GM12878 (cell line): Measurements from ENCODE around the gene AHCY. TPM values are rescaled to one million over a fixed set of nuclear protein-coding genes. Genes with fewer than 3 reads are reported as not detected.

Experiments
- ATAC-seq: fragments of 200-7000 bp; cut with Tn5 transposase; 3 replicates; pipeline ENCODE4 v1.9.1; 2020; ENCODE audit warnings: mild to moderate bottlenecking, moderate library complexity
- BruUV-seq: library from RNA; stranded (reverse); fragments of 400-500 nt; replicated peaks from 2 replicates; lab custom pipeline; 2021; lab: Mats Ljungman, UMichigan
- CTCF ChIA-PET: fragments of 300-600 bp; sonication (Branson Sonifier 250); formaldehyde crosslinking; extraction: SDS; loops from one replicate; lab custom pipeline; 2021; ENCODE audit warnings: inconsistent platforms; lab: Yijun Ruan, JAX
- POLR2A ChIA-PET: fragments of 350-600 bp; formaldehyde crosslinking; extraction: SDS; loops from one replicate; lab custom pipeline; 2021; ENCODE audit warnings: inconsistent platforms; lab: Charles Lee
- RAD21 ChIA-PET: fragments of 300-600 bp; sonication (Branson Sonifier 250); formaldehyde crosslinking; loops from one replicate; lab custom pipeline; 2023; ENCODE audit warnings: antibody characterized with exemption; ENCODE audit not compliant: unreplicated experiment; lab: Charles Lee
- SMC1A ChIA-PET: fragments of 300-600 bp; sonication (Branson Sonifier 250); formaldehyde crosslinking; loops from one replicate; lab custom pipeline; 2023; ENCODE audit not compliant: unreplicated experiment, uncharacterized antibody; lab: Charles Lee
- DNase-seq: peaks from one replicate; pipeline ENCODE4 v3.0.0-alpha.2; 2011; ENCODE audit warnings: low read depth, low spot score
- FAIRE-seq: peaks from 3 replicates; lab custom pipeline; 2011; peaks lifted over from hg19 to GRCh38; lab: Jason Lieb, UNC
- H2AFZ ChIP-seq: 2 replicates; pipeline ENCODE4 v1.6.0; 2011; ENCODE audit warnings: low read depth, low read length, control low read depth; ENCODE audit not compliant: control insufficient read depth
- H3K27ac ChIP-seq: 2 replicates; pipeline ENCODE4 v1.5.1; 2011; ENCODE audit warnings: control low read depth; ENCODE audit not compliant: control insufficient read depth, insufficient read depth
- H3K27me3 ChIP-seq, 2 experiments: replicated peaks in 1 of 2; 2 replicates each; pipeline versions ENCODE4 v1.6.0 to v1.6.1; 2011; ENCODE audit warnings: low read length in 1 of 2; ENCODE audit not compliant: control insufficient read depth in 2 of 2, insufficient read depth in 2 of 2
- H3K36me3 ChIP-seq, 2 experiments: 2 replicates each; pipeline ENCODE4 v1.5.1; 2011; ENCODE audit warnings: low read length in 1 of 2; ENCODE audit not compliant: control insufficient read depth in 2 of 2, insufficient read depth in 2 of 2
- H3K4me1 ChIP-seq: 2 replicates; pipeline ENCODE4 v1.6.1; 2011; ENCODE audit warnings: mild to moderate bottlenecking, low read length, moderate library complexity, mixed read lengths; ENCODE audit not compliant: control insufficient read depth, insufficient read depth
- H3K4me2 ChIP-seq: 2 replicates; pipeline ENCODE4 v1.6.0; 2011; ENCODE audit warnings: control low read depth; ENCODE audit not compliant: control insufficient read depth, insufficient read depth
- H3K4me3 ChIP-seq: fragments of 200-600 bp; sonication (generic); 2 replicates; pipeline ENCODE4 v1.5.1; 2016
- H3K79me2 ChIP-seq: 2 replicates; pipeline ENCODE4 v1.6.0; 2011; ENCODE audit warnings: low read length; ENCODE audit not compliant: control insufficient read depth, insufficient read depth
- H3K9ac ChIP-seq: 2 replicates; pipeline ENCODE4 v1.8.0; 2011; ENCODE audit warnings: low read length, control low read depth, mixed read lengths; ENCODE audit not compliant: control insufficient read depth, insufficient read depth
- H3K9me3 ChIP-seq: replicated peaks from 3 replicates; pipeline ENCODE4 v1.5.1; 2011; ENCODE audit warnings: mild to moderate bottlenecking, low read length; ENCODE audit not compliant: control insufficient read depth, insufficient read depth
- H4K20me1 ChIP-seq: 2 replicates; pipeline ENCODE4 v1.6.0; 2011; ENCODE audit not compliant: control insufficient read depth, insufficient read depth
- BMI1 ChIP-seq: fragments of 450-650 bp; IDR thresholded peaks from 2 replicates; pipeline ENCODE4 v1.6.1; 2016; ENCODE audit warnings: mild to moderate bottlenecking, moderate library complexity, borderline replicate concordance
- EP300 ChIP-seq, 2 experiments: fragments of 150-350 bp in 1 of 2; IDR thresholded peaks; 2 replicates each; pipeline ENCODE4 v1.6.1; 2011 to 2012; ENCODE audit warnings: low read depth in 2 of 2, low read length in 2 of 2, borderline replicate concordance in 1 of 2, improper control_type of control experiment in 1 of 2, inconsistent platforms in 1 of 2; ENCODE audit not compliant: control insufficient read depth in 1 of 2
- GABPA ChIP-seq: IDR thresholded peaks from 2 replicates; pipeline ENCODE4 v1.6.1; 2014; ENCODE audit warnings: antibody characterized with exemption, low read depth, mild to moderate bottlenecking, inconsistent platforms
- GATAD2B ChIP-seq: fragments of 450-650 bp; conservative IDR thresholded peaks from 2 replicates; pipeline ENCODE4 v1.6.1; 2017; ENCODE audit warnings: low read depth, mild to moderate bottlenecking, moderate library complexity
- MEF2A ChIP-seq: IDR thresholded peaks from 2 replicates; pipeline ENCODE4 v1.6.1; 2011; ENCODE audit warnings: low read depth, mild to moderate bottlenecking, low read length, moderate library complexity; ENCODE audit not compliant: insufficient read depth
- NR2C2 ChIP-seq: IDR thresholded peaks from 2 replicates; pipeline ENCODE4 v1.6.1; 2011; ENCODE audit warnings: borderline replicate concordance, low read depth; ENCODE audit not compliant: control insufficient read depth, insufficient read length
- SIN3A ChIP-seq: IDR thresholded peaks from 2 replicates; pipeline ENCODE4 v1.6.1; 2012; ENCODE audit warnings: low read depth, low read length, improper control_type of control experiment
- SMAD5 ChIP-seq: IDR thresholded peaks from 2 replicates; pipeline ENCODE4 v1.6.1; 2016; ENCODE audit warnings: antibody characterized with exemption, low read depth
- TBL1XR1 ChIP-seq: IDR thresholded peaks from 2 replicates; pipeline ENCODE4 v1.6.1; 2012; ENCODE audit warnings: low read depth, low read length, improper control_type of control experiment
- ZZZ3 ChIP-seq: IDR thresholded peaks from 2 replicates; pipeline ENCODE4 v1.6.1; 2011; ENCODE audit warnings: low read depth; ENCODE audit not compliant: control insufficient read depth, insufficient read length
- WGBS: methylation state at CpG from one replicate; pipeline ENCODE4 v1.1.6; 2016; ENCODE audit warnings: low lambda C conversion rate; ENCODE audit not compliant: insufficient replicate concordance, insufficient coverage; ENCODE audit errors: missing lambda C conversion rate; 5-methylcytosine and 5-hydroxymethylcytosine counted together
- in situ Hi-C: fragments of 300-500 bp; cut with MboI; formaldehyde crosslinking; loops from 9 replicates; pipeline ENCODE4 v1.14.3; 2018; ENCODE audit warnings: mixed read lengths
- intact Hi-C: fragments of 100-400 bp; cut with micrococcal nuclease; formaldehyde crosslinking; loops from one replicate; pipeline ENCODE4 v1.14.2; 2022; ENCODE audit not compliant: unreplicated experiment
- polyA plus RNA-seq, 11 experiments: library from polyadenylated mRNA; depleted of rRNA in 4 of 11; unstranded in 6 of 11; stranded (reverse) in 5 of 11; fragments of >200 nt; fragmentation: Nextera tagmentation in 4 of 11; fragmentation: Illumina TruSeq in 1 of 11; extraction: Ambion mirVana in 4 of 11; extraction: Trizol in 1 of 11; gene quantifications; 1 replicate in 1 of 11; 2 replicates in 10 of 11; pipeline versions ENCODE4 v1.2.1 to v1.2.3, GENCODE V29; 2011 to 2016; ENCODE audit warnings: inconsistent platforms in 2 of 11, missing spikeins in 2 of 11, low read depth in 1 of 11
- total RNA-seq, 4 experiments: library from RNA; depleted of rRNA in 3 of 4; stranded (reverse); fragments of >200 nt in 3 of 4; fragmentation: Illumina TruSeq in 1 of 4; extraction: Trizol in 1 of 4; gene quantifications; 2 replicates each; pipeline versions ENCODE4 v1.2.1 to v1.2.3, GENCODE V29; 2013 to 2021
- TF ChIP-seq, protein P1 (sequence below): fragments of 450-650 bp; formaldehyde crosslinking; IDR thresholded peaks from 2 replicates; pipeline ENCODE4 v1.4.0; 2022; ENCODE audit warnings: mild to moderate bottlenecking, moderate library complexity
- TF ChIP-seq, protein P2 (sequence below): fragments of 150-350 bp; IDR thresholded peaks from 2 replicates; pipeline ENCODE4 v1.6.1; 2014; ENCODE audit warnings: mild to moderate bottlenecking, low read depth, low read length
- TF ChIP-seq, protein P3 (sequence below): fragments of 450-650 bp; IDR thresholded peaks from 2 replicates; pipeline ENCODE4 v1.6.1; 2016; ENCODE audit warnings: mild to moderate bottlenecking, moderate library complexity, borderline replicate concordance
- TF ChIP-seq, protein P4 (sequence below): fragments of 450-650 bp; IDR thresholded peaks from 2 replicates; pipeline ENCODE4 v1.6.1; 2016; ENCODE audit warnings: mild to moderate bottlenecking

The AHCY gene
- total and polyA plus RNA-seq, 10 of the 15 experiments (the other 5 are each of a cell fraction or from before 2014, with no cell fraction given): 84.9 to 223 (median 181) TPM

DNA sequence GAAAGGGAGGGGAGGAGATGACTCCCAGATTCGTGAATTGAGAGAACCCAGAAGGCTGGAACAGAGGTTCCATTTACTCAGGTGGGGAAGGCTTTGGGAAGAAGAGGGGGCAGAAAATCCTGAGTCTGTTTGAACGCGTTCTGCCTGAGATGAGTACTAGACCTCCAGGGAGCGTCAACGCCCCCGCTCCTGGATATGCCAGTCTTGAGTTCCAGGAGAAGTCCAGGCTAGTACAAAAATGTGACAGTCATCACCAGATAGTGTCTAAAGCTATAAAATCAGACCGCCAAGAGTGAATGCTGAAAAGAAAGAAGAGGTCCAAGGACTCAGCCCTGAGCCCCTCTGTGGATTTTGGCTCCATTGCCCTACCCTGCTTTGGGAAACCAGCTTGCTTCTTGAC lies 8.6 kb downstream of the AHCY start:
- DNase-seq: no peak
- no peak overlapping the region for H2AFZ ChIP-seq
- H4K20me1 ChIP-seq: no peaks in the 10 kb centered on the region
- ChIA-PET POLR2A (no interaction called here), CTCF (no interaction called here), RAD21 (no interaction called here), SMC1A (no interaction called here)
- peaks cover 35 to 42% of the 10 kb centered on the region in 2 experiments for H3K36me3 ChIP-seq
- peaks cover 14% of the 10 kb centered on the region for H3K79me2 ChIP-seq
- BruUV-seq: no TSS peak
- no peak for ATAC-seq
- no peak overlapping the region for H3K9ac ChIP-seq
- no peaks in the 10 kb centered on the region for H3K27me3 ChIP-seq
- in situ Hi-C loops: no loop called here
- no peak overlapping the region for H3K4me3 ChIP-seq
- no peak overlapping the region for H3K4me2 ChIP-seq
- H3K4me1 ChIP-seq: no peaks in the 10 kb centered on the region; the same call in 1 of the 2 replicates
- no peaks in the 10 kb centered on the region for H3K9me3 ChIP-seq
- intact Hi-C loops: no loop called here
- FAIRE-seq: no peak
- no peak overlapping the region for H3K27ac ChIP-seq
- WGBS: 90% methylated on average over 7 of the region's 7 CpGs
- TF ChIP-seq SMAD5: no peak
- TF ChIP-seq BMI1: no peak
- TF ChIP-seq MEF2A: no peak
- TF ChIP-seq TBL1XR1: no peak
- no peak for TF ChIP-seq ZZZ3
- TF ChIP-seq, protein P1, sequence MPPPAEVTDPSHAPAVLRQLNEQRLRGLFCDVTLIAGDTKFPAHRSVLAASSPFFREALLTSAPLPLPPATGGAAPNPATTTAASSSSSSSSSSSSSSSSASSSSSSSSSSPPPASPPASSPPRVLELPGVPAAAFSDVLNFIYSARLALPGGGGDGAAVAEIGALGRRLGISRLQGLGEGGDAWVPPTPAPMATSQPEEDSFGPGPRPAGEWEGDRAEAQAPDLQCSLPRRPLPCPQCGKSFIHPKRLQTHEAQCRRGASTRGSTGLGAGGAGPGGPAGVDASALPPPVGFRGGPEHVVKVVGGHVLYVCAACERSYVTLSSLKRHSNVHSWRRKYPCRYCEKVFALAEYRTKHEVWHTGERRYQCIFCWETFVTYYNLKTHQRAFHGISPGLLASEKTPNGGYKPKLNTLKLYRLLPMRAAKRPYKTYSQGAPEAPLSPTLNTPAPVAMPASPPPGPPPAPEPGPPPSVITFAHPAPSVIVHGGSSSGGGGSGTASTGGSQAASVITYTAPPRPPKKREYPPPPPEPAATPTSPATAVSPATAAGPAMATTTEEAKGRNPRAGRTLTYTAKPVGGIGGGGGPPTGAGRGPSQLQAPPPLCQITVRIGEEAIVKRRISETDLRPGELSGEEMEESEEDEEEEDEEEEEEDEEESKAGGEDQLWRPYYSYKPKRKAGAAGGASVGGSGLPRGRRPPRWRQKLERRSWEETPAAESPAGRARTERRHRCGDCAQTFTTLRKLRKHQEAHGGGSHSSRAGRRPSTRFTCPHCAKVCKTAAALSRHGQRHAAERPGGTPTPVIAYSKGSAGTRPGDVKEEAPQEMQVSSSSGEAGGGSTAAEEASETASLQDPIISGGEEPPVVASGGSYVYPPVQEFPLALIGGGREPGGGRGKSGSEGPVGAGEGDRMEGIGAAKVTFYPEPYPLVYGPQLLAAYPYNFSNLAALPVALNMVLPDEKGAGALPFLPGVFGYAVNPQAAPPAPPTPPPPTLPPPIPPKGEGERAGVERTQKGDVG: no peak
- TF ChIP-seq EP300 (IDR thresholded peaks at IDR 0.05; ENCODE audit: borderline replicate concordance in 1 of 2, control insufficient read depth in 1 of 2, low read depth in 2 of 2, low read length in 2 of 2): no peak
- TF ChIP-seq, protein P2, sequence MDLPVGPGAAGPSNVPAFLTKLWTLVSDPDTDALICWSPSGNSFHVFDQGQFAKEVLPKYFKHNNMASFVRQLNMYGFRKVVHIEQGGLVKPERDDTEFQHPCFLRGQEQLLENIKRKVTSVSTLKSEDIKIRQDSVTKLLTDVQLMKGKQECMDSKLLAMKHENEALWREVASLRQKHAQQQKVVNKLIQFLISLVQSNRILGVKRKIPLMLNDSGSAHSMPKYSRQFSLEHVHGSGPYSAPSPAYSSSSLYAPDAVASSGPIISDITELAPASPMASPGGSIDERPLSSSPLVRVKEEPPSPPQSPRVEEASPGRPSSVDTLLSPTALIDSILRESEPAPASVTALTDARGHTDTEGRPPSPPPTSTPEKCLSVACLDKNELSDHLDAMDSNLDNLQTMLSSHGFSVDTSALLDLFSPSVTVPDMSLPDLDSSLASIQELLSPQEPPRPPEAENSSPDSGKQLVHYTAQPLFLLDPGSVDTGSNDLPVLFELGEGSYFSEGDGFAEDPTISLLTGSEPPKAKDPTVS: no peak
- TF ChIP-seq, protein P3, sequence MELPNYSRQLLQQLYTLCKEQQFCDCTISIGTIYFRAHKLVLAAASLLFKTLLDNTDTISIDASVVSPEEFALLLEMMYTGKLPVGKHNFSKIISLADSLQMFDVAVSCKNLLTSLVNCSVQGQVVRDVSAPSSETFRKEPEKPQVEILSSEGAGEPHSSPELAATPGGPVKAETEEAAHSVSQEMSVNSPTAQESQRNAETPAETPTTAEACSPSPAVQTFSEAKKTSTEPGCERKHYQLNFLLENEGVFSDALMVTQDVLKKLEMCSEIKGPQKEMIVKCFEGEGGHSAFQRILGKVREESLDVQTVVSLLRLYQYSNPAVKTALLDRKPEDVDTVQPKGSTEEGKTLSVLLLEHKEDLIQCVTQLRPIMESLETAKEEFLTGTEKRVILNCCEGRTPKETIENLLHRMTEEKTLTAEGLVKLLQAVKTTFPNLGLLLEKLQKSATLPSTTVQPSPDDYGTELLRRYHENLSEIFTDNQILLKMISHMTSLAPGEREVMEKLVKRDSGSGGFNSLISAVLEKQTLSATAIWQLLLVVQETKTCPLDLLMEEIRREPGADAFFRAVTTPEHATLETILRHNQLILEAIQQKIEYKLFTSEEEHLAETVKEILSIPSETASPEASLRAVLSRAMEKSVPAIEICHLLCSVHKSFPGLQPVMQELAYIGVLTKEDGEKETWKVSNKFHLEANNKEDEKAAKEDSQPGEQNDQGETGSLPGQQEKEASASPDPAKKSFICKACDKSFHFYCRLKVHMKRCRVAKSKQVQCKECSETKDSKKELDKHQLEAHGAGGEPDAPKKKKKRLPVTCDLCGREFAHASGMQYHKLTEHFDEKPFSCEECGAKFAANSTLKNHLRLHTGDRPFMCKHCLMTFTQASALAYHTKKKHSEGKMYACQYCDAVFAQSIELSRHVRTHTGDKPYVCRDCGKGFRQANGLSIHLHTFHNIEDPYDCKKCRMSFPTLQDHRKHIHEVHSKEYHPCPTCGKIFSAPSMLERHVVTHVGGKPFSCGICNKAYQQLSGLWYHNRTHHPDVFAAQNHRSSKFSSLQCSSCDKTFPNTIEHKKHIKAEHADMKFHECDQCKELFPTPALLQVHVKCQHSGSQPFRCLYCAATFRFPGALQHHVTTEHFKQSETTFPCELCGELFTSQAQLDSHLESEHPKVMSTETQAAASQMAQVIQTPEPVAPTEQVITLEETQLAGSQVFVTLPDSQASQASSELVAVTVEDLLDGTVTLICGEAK: no peak
- no peak for TF ChIP-seq GATAD2B
- no peak for TF ChIP-seq SIN3A
- TF ChIP-seq, protein P4, sequence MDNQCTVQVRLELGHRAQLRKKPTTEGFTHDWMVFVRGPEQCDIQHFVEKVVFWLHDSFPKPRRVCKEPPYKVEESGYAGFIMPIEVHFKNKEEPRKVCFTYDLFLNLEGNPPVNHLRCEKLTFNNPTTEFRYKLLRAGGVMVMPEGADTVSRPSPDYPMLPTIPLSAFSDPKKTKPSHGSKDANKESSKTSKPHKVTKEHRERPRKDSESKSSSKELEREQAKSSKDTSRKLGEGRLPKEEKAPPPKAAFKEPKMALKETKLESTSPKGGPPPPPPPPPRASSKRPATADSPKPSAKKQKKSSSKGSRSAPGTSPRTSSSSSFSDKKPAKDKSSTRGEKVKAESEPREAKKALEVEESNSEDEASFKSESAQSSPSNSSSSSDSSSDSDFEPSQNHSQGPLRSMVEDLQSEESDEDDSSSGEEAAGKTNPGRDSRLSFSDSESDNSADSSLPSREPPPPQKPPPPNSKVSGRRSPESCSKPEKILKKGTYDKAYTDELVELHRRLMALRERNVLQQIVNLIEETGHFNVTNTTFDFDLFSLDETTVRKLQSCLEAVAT: no peak
- TF ChIP-seq GABPA: no peak
- TF ChIP-seq NR2C2: no peak
